ENCODE data around the gene ENTPD1.

Gene ENTPD1

GRCh38 chr10:95848841-95849240 is 92.9 kb downstream of the ENTPD1 start:
- no peak overlapping the region for H3K27ac ChIP-seq (ENCODE audit: low read depth, low read length)
- no peaks in the 10 kb centered on the region for H3K27me3 ChIP-seq (ENCODE audit: low read length)
- no peak for TF ChIP-seq CTCF (IDR thresholded peaks at IDR 0.05; ENCODE audit: insufficient read depth, low read length, poor library complexity, severe bottlenecking)
- no peak for TF ChIP-seq EZH2phosphoT487 (conservative IDR thresholded peaks at IDR 0.05; ENCODE audit: low read length)
- H3K4me2 ChIP-seq (ENCODE audit: low read depth, low read length, poor library complexity, severe bottlenecking) = no peak overlapping the region
- no peaks in the 10 kb centered on the region for H4K20me1 ChIP-seq (ENCODE audit: low read depth, low read length)
- no peak overlapping the region for H3K9ac ChIP-seq (ENCODE audit: low read length)
- H3K79me2 ChIP-seq (ENCODE audit: insufficient read depth, low read length) = no peaks in the 10 kb centered on the region
- no peaks in the 10 kb centered on the region for H3F3A ChIP-seq (ENCODE audit: insufficient read depth)
- H3K36me3 ChIP-seq (ENCODE audit: low read length) = no peaks in the 10 kb centered on the region
- H3K9me2 ChIP-seq (replicated peaks; ENCODE audit: insufficient read depth, low read length) = no peaks in the 10 kb centered on the region
- H2AFZ ChIP-seq (ENCODE audit: low read depth, low read length, severe bottlenecking) = no peak overlapping the region
- no peaks in the 10 kb centered on the region for H3K9me3 ChIP-seq (ENCODE audit: insufficient read depth, low read length)
- H3K4me3 ChIP-seq (ENCODE audit: insufficient read depth, low read length, poor library complexity, severe bottlenecking) = no peak overlapping the region

- Histone ChIP-seq H3K9me2 (replicated peaks; ENCODE audit: insufficient read depth, low read length) (no peaks in the 10 kb centered on the region), H3K4me2 (ENCODE audit: low read depth, low read length, poor library complexity, severe bottlenecking) (no peak overlapping the region), H3K79me2 (ENCODE audit: insufficient read depth, low read length) (no peaks in the 10 kb centered on the region), H3F3A (ENCODE audit: insufficient read depth) (no peaks in the 10 kb centered on the region), H3K27me3 (ENCODE audit: low read length) (no peaks in the 10 kb centered on the region), H2AFZ (ENCODE audit: low read depth, low read length, severe bottlenecking) (no peak overlapping the region), H4K20me1 (ENCODE audit: low read depth, low read length) (no peaks in the 10 kb centered on the region), H3K4me3 (ENCODE audit: insufficient read depth, low read length, poor library complexity, severe bottlenecking) (no peak overlapping the region), H3K9me3 (ENCODE audit: insufficient read depth, low read length) (no peaks in the 10 kb centered on the region), H3K9ac (ENCODE audit: low read length) (no peak overlapping the region), H3K36me3 (ENCODE audit: low read length) (no peaks in the 10 kb centered on the region), H3K27ac (ENCODE audit: low read depth, low read length) (no peak overlapping the region)
- TF ChIP-seq CTCF (IDR thresholded peaks at IDR 0.05; ENCODE audit: insufficient read depth, low read length, poor library complexity, severe bottlenecking) (no peak), EZH2phosphoT487 (conservative IDR thresholded peaks at IDR 0.05; ENCODE audit: low read length) (no peak)
These were observed 94.8 kb downstream of the ENTPD1 start for GRCh38 chr10:95850791-95851190.

GRCh38 chr10:95860166-95860940 is 104.4 kb downstream of the ENTPD1 start:
- Histone ChIP-seq H4K20me1 (ENCODE audit: low read depth, low read length) (no peaks in the 10 kb centered on the region), H3K9ac (ENCODE audit: low read length) (no peak overlapping the region), H3K27ac (ENCODE audit: low read depth, low read length) (no peak overlapping the region), H3K4me2 (ENCODE audit: low read depth, low read length, poor library complexity, severe bottlenecking) (no peak overlapping the region), H2AFZ (ENCODE audit: low read depth, low read length, severe bottlenecking) (no peak overlapping the region), H3K27me3 (ENCODE audit: low read length) (no peaks in the 10 kb centered on the region), H3F3A (ENCODE audit: insufficient read depth) (no peaks in the 10 kb centered on the region), H3K4me3 (ENCODE audit: insufficient read depth, low read length, poor library complexity, severe bottlenecking) (no peak overlapping the region), H3K9me2 (replicated peaks; ENCODE audit: insufficient read depth, low read length) (no peaks in the 10 kb centered on the region), H3K9me3 (ENCODE audit: insufficient read depth, low read length) (no peaks in the 10 kb centered on the region), H3K36me3 (ENCODE audit: low read length) (no peaks in the 10 kb centered on the region), H3K79me2 (ENCODE audit: insufficient read depth, low read length) (no peaks in the 10 kb centered on the region)
- TF ChIP-seq CTCF (IDR thresholded peaks at IDR 0.05; ENCODE audit: insufficient read depth, low read length, poor library complexity, severe bottlenecking) (no peak), EZH2phosphoT487 (conservative IDR thresholded peaks at IDR 0.05; ENCODE audit: low read length) (no peak)

All from SU-DHL-6 (cell line).